Erythroblast (primary cell): Measurements from ENCODE around the gene S100A2.

Source experiments
- GATA1 ChIP-seq: IDR thresholded peaks from 2 replicates; pipeline ENCODE4 v1.6.1; 2011; ENCODE audit warnings: low read depth, mild to moderate bottlenecking, control low read depth, low read length, moderate library complexity
- POLR2A ChIP-seq: IDR thresholded peaks from 2 replicates; pipeline ENCODE4 v1.6.1; 2011; ENCODE audit warnings: mild to moderate bottlenecking, low read length

DNA sequence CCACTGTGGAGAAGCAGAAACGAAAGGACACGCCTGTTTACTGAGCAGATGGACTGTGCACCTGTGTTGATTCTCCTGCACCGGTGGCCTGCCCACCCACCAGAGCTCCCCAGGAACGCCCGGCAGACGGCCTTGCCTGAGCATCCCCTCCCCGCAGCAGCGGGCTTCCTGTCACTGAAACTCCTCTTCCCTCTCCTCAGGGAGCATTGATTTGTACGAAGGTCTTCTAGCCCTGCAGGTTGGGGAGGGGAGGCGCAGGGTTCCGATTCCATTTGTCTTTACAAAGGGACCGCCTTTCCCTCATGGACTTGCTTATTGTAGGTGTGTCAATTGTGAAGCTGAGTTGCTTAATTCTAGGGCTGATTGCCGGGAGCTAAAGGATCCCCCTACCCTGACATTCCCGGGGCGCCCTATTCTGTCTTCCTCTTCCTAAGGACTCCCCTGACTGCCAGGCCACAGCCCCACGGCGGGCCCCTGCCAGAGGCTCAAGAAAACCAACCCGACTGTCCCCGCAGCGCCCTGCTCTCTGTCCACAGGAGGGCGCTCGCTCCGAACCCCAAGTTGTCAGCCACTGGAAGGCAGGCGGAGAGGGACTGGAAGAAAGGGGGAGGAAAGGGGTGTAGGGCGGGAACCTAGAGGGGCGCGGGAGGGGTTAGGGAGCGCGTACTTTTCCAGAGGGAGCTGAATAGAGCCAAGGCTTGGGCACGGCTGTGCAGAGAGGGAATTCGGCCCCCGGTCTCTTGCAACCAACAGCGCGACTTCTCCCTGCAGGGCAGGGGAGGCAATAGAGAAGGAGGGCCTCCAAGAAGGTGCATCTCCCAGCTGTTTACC, 32.7 kb downstream of the S100A2 start:
- TF ChIP-seq POLR2A (no peak), GATA1 (no peak)
